IPS DF 4.7 (cell line): ENCODE measurements around the gene DDIAS.
"Not testable (repeated sequence)": the region's sequence is repeated elsewhere in the genome, so short reads cannot be mapped to it uniquely, and the experiment has no call there.

Experiments used
- DNase-seq: peaks from one replicate; pipeline ENCODE4 v3.0.0-alpha.2; 2013; ENCODE audit warnings: low spot score; ENCODE audit errors: extremely low read depth

DDIAS gene

DNA sequence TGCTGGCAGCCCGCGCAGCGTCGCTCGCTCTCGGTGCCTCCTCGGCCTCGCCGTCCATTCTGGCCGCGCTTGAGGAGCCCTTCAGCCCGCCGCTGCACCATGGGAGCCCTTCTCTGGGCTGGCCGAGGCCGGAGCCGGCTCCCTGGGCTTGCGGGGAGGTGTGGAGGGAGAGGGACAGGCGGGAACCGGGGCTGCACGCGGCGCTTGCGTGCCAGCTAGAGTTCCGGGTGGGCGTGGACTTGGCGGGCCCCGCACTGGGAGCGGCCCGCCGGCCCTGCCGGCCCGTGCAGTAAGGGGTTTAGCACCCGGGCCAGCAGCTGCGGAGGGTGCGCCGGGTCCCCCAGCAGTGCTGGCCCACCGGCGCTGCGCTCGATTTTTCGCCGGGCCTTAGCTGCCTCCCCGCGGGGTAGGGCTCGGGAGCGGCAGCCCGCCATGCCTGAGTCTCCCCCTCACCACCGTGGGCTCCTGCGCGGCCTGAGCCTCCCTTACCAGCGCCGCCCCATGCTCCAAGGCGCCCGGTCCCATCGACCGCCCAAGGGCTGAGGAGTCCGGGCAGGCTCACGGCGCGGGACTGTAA lies 69.1 kb downstream of the DDIAS start:
- DNase-seq: not testable (repeated sequence)

DNA sequence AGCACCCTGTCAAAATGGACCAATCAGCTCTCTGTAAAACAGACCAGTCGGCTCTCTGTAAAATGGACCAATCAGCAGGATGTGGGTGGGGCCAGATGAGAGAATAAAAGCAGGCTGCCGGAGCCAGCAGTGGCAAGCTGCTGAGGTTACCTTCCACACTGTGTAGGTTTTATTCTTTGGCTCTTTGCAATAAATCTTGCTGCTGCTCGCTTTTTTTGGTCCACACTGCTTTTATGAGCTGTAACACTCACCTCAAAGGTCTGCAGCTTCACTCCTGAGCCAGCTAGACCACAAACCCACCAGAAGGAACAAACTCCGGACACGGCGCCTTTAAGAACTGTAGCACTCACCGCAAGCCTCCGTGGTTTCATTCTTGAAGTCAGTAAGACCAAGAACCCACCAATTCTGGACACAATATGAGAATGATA lies 70.0 kb downstream of the DDIAS start:
- DNase-seq: not testable (repeated sequence)

DNA sequence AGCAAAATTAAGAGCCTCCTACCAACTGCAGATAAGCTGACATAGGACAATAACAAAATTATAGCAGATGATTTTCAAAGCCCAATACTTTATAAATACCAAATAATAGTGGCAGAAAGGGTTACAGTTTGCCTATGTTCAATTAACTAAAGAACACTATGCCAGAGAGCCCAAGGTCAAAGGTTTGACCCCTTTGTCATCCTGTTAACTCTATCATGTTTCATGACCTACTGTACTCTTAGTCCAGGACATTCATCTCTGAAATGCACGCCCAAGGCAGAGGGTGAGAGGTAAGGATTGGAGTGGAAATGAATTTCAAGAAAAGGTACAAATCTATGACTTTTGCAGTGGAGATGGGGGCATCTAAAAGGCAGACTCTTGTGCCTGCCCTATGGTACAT lies 70.6 kb downstream of the DDIAS start:
- DNase-seq: no peak

DNA sequence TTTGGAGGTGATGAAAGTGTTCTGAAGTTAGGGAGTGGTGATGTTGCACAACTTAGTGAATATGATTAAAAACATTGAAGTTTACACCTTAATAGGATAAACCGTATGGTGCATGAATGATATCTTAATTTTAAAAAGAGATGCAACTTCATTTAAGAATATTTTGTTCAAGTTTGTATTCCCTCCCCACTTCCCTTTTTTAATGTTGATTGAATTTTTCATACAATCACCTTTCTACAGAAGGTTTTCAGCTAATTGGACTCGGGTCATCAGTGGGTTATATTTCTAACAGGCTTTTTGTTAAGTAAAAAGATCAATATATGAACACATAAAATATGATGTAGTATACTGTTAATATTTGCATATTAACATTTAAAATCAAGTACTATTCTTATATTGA lies 72.6 kb downstream of the DDIAS start:
- DNase-seq: no peak

DNA sequence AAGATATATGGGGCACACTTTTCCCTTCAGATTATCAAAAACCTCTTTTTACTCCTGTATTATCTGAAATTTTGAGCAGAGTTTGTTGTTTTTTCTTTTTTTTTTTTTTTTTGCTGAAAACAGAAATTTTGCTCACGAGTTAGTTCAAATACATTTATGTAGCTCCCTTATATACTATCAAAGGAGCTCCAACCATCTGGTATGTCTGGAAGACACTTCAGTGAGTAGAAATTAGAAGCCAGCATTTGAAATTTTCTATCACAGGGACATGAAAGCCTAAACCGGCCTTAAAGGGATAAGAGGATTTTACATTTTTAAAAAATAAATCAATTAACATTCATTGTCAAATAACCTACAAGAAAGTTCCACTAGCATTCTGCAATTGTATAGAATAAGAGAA lies 73.3 kb downstream of the DDIAS start:
- no peak for DNase-seq

DNA sequence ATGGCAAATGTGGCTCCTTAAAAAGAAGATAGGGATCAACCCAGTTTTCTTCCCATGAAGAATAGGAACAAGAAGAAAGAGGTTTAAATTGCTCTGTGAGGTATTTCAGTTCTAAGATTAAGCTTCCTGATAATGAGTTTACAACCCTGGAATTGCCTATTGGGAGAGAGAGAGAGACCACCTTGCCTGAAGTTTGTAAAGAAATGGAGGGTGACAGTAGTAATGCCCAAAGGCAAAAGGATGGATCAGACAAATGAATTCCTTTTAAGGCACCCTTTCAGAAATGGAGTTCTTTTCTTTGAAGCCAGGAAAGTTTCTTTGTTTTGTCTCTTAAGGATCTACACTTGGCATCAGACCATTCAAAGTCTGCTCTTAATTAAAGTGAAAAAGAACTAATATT lies 74.3 kb downstream of the DDIAS start:
- no peak for DNase-seq

DNA sequence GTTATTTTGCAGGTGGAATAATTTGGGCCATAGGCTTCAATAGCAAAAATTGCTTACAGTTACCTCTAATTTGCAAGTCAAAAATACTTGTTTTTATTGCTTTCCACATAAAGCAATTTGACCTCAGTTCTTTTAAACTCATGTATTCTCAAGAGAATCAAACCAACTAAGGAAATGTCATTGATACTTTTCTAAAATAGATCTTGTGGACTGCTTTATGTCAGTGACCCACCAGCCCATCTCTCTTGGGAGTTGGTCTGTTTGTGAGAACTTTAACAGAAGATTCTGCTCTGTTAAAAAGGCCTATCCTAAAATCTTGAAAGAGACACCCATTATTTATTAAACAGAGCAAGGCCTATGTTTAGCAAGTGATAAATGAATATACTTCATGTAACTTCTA lies 75.2 kb downstream of the DDIAS start:
- DNase-seq: no peak

DNA sequence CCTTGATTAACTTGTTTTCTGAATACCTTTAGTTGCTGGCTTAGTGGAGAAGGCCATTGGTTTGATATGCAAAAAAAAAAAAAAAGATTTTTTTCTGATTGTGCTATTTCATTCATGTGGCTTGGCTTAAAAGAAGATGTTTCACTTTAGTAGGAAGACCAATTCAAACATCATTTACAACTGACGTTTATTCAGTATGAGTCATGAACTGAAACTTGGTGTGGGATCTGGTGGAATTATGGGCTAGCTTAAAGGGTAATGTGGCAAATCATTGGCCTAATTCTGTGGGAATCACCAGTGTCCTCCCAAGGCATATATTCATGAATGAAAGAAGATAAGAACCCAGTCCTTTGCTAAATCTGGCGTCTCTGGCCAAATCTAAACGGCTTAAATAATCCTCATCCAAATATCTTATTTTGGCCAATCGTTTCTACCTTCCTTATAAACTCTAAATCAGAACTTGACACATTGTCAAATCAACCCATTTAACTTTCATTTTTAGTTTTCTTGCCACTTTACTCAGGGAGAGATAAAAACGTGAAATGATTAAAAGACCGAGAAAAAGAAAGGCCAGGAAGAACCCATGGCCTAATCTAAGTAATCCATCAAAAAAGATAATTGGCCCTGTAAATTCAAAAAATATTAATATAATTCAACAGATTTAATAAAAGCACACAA lies 77.0 kb downstream of the DDIAS start:
- DNase-seq: no peak

DNA sequence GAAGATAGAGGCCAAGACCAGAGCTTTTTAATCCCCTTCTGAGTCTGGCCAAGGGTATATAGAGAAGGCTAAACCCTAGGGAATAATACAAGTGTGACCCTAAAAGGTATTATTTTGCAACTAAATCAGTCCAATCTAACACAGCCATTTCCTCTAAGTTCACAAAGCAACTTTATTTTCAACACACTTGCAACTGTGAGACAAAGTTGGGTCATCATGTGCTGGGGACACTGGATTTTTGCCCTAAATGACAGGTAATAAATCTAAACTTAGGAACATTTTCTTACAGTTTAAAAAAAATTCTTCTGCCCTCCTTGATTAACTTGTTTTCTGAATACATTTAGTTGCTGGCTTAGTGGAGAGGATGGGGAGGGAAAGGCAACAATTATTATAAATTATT lies 78.3 kb downstream of the DDIAS start:
- no peak for DNase-seq

DNA sequence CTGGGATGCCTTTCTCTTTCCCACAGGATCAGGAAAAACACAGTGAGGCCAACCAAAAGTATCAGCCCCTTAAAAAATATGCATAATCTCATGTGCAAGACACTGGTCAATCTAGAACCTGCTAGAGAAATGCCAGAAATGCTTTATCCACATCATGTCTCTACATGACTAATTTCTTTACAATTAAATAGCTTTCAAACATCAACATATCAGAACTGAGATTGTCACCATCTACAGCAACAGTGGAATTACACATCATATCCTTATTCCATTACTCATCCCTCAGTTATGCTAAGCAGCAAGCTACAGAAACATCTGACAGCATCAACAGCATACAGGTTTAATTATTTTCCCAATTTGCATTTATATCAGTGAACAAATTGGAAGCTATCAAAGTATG lies 78.8 kb downstream of the DDIAS start:
- DNase-seq: no peak

DNA sequence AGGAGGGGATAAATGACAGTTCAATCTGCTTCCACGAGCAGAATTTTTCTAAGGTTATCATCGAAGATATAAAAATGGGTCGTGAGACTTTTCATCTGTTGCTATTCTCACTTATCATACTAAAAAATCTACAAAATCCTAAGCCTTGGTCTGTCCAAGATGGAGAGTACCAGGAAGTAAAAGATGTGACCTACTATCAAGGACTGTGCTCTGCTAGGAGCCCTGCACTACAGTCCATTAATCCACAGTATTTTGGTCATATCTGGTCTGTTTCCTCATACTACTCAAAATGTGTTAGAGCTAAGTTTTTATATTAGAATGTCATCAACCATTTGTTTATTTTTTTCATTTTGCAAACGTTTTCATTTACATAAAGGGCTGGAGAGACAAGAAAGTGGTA lies 79.4 kb downstream of the DDIAS start:
- DNase-seq: no peak

DNA sequence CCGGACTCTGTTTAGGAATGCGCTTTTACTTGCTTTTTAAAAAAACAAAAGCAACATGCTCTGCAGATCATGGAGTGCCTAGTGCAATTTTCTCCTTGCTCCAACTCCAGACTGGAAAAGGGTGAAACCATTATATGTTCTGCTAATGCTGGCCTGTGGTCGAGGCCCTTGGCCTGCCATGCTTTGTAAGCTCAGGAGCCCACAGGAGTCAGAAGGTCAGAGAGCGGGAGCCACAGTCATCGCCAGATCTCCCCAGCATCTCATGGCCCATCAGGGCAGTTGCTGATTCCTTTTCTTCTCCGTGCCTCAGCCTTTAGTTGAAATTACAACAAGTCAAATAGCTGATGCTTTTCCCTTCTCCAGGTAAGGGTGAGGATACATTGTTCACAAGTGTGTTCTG lies 80.3 kb downstream of the DDIAS start:
- no peak for DNase-seq
